ENCODE results near the gene SLCO4A1. TPM values are rescaled to one million over a fixed set of nuclear protein-coding genes. Genes with fewer than 3 reads are reported as not detected.
A peak's percentile ranks its signal among the peaks of the same experiment; 100 is the strongest.

Gene SLCO4A1
- polyA plus RNA-seq, 3 donors = 3.3 to 4.4 (median 3.5) TPM

DNA sequence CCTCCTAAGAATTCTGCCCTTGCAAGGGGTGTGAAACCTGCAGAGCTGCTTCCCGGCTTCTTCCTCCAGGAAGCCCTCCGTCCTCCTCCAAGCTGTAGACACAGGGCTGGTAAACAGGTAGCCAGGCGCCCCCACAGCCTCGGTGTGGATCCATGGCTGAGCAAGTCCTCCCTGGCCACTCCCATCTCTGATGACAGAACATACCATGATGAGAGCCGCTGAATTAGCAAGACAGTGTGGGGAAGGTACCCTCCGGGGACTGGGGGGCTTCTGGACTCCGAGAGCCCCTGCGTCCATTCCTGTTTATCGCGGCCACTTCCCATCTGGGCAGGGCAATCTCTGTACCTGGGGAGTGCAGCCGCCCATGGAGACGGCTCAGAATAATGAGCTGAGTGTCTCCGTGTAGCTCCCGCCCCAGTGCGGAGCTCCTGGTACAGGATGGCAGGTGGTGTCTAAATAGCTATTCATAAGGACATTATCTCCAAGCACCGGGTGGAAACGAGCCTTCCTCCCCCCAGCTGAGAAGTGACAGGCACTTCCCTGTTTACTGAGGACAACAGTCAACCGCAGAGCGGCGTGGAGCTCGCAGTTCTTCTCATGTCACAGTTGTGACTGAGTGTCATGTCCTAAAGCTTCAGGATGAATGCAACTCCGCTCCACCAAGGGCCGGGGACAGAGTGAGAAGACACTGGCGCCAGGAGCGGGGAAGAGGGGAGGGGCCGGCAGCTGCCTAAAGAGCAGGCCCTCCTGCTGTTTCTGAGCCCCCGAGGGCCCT is 43.7 kb downstream of the SLCO4A1 start:
- no peak for DNase-seq

GRCh38 chr20:62686869-62687830 is 44.8 kb downstream of the SLCO4A1 start:
- no peak for DNase-seq

- no peak for DNase-seq
Observed at GRCh38 chr20:62688083-62688482, 45.8 kb downstream of the SLCO4A1 start.

- no peak for DNase-seq
Observed at GRCh38 chr20:62688855-62689460, 46.7 kb downstream of the SLCO4A1 start.

GRCh38 chr20:62689861-62690260 is 47.6 kb downstream of the SLCO4A1 start:
- DNase-seq = no peak

GRCh38 chr20:62690261-62690820 is 48.0 kb downstream of the SLCO4A1 start:
- DNase-seq = no peak

DNA sequence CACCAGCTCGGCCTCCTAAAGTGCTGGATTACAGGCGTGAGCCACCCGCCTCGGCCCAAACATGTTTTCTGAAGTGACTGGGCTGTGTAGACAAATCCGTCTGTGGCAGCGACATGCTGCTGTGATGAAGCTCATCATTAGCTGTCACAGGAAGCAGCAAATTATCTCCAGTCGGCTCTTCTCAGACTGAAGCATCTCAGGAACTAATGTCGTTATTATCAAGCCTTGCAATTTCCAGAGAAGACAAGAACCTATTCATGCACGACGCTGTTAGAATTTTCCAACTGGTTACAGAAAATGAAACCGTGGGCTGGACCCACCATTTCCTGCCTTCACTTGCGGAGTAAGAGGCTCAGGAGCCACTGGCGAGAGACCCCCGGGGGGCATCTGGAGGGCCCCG is 49.2 kb downstream of the SLCO4A1 start:
- peak; percentile 37 for DNase-seq

- DNase-seq = peak; percentile 39
Observed at GRCh38 chr20:62692176-62692575, 49.9 kb downstream of the SLCO4A1 start.

- no peak for DNase-seq
Observed at GRCh38 chr20:62692801-62693523, 50.7 kb downstream of the SLCO4A1 start.

DNA sequence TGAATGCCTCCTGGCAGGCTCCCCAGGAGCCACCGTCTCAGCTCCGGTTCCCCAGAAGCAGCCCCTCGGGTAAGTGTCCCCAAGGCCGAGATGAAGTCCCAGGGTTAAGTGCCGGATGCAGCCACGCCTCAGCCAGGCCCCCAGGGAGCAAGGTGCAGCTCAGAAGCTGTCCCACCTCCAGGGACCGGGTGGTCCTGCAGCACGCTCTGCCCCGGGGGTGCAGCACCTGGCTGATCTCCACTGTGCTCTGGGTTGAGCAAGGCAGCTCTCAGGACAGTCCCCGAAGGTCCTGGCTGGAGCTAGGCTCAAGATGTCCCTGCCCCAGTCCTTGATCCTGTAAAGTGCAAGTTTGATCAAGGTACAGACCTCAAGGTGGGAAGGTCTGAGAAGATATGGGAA is 51.2 kb downstream of the SLCO4A1 start:
- DNase-seq = no peak

DNA sequence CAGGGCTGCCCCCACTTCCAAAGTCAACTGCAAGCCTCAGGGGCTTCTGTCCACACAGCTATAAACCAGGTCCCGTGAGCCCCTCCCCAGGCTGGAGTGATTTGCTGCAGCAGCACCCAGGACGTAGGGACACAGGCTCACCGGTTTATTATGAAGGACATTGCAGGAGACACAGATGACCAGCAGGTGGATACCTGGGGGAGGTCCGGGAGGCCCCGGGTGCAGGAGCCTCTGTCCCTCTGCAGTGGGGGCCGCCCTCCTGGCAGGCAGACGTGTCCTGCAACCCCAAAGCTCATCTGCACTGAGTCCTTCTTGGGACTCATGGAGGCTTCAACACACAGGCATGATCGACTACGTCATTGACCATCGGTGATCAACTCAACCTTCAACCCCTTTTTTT is 51.8 kb downstream of the SLCO4A1 start:
- DNase-seq = no peak

GRCh38 chr20:62694868-62695267 is 52.6 kb downstream of the SLCO4A1 start:
- DNase-seq = no peak

DNA sequence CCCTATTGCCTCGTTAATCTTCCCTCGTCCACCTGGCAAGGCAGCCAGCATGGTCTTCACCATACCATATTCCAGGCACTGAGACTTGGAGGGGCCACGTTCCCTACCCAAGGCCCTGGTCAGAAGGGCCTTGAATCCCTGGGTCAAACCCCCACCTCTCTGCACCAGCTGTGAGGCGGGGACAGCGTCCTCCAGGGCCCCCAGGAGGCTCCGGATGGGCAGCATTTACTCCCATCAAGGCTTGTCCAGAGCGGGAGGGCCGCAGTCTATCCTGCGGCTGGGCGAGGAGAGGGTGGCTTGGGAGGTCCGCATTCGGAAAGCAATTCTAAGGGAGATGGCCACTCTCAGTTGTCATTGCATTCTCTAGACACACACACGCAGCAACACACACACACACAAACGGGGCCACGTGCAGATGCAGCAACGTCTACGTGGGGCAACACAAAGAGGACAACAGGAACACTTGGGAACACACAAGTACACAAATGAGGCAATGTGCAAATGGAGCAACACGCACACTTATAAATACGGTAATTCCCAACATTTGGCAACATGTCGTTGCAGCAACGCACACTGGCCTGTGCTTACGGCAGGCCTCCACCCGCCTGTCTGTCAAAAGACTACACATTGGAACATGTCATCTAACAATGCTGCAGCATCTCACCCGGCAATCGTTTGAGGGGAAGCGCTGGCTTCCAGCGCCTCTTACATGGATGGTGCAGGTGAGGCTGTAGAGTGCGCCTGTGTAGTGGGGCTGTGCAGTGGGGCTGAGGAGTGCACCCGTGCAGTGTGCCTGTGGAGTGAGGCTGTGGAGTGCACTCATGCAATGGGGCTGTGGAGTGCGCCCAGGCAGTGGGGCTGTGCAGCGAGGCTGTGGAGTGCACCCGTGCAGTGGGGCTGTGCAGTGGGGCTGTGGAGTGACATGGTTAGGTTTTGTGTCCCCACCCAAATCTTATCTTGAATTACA is 53.4 kb downstream of the SLCO4A1 start:
- no peak for DNase-seq

DNA sequence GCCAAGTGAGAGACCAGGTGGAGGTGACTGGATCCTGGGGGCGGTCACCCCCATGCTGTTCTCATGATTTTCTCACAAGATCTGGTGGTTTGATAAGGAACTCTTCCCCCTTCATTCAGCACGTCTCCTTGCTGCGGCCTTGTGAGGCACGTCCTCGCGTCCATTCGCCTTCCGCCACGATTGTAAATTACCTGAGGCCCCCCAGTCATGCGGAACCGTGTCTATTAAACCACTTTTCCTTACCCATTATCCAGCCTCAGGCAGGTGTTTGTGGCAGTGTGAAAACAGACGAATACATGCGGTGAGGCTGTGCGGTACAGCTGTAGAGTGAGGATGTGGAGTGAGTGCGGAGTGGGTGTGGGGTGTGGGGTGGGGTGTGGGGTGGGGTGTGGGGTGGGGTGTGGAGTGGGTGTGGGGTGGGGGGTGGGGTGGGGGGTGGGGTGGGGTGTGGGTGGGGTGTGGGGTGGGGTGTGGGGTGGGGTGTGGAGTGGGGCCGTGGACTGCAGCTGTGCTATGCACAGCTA is 54.2 kb downstream of the SLCO4A1 start:
- DNase-seq = peak; percentile 40

DNA sequence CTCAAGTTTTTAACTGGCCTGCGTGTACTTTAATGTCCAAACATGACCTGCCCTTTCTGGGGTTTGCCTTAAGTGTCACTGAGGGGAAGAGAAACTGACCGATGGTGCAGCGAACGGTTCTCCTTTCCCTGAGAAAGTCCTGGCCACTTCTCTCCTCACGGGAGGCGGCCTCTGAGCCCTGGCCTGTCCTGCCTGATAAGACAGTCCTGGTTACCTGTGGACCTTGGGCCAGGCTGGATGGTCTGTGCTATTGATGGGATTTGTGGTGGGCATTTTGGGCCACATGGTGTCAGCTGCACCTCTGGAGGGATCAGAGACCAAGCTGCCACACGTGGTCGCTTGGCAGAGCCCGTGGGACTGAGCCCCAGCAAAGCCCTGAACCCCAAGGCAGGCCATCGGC is 54.7 kb downstream of the SLCO4A1 start:
- no peak for DNase-seq

DNA sequence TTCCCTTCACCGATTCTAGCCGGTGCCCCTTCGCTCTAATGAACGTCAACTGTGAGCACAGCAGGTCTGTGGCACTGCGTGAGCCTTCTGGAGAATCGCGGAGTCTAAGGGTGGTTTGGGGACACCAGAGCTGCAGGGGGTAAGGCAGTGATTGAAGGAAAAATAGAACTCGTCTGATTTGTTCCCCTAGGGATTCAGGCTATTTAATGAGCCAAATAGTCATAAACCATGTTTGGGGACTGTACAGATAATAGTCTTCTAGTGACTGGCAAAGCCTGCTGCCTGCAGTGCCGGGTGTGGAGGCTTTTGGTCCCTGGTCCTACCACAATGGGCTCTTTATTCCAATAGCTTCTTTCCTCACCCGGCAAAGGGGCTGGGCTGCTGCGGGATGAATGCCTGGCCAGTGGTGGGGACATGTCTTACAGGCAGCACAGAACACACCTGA is 55.2 kb downstream of the SLCO4A1 start:
- no peak for DNase-seq

DNA sequence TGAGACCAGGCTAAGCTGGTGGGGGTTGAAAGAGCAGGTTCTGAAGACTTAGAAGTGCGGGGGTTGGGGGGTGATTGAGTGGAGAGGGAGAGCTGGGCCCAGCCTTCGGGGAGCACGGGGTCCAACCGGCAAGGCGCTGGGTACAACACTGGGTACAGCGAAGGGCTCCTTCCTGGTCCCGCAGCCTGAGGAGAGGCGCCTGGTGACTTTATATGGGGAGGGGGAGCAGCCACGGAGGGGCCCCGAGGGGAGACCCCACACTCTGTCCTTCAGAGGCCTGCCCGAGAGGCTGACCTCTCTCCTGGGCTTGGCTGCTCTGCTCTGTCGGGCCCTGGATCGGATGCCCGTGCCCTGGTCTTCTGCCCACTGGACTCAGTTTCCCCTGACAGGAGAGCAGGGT is 55.9 kb downstream of the SLCO4A1 start:
- DNase-seq = no peak

DNA sequence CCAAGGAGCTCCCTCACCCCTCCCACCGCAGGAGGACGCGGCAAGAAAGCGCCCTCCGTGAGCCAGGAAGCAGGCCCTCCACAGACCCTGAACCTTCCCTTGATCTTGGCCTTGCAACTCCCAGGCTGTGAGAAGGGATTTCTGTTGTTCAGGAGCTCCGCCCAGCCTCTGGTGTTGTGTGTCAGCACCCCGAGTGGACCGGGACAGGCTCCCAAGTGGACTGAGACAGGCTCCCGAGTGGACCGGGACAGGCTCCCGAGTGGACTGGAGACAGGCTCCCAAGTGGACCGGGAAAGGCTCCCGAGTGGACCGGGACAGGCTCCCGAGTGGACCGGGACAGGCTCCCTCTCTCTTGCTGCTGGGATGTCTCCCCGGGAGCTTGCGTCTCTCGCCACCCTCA is 57.0 kb downstream of the SLCO4A1 start:
- no peak for DNase-seq

DNA sequence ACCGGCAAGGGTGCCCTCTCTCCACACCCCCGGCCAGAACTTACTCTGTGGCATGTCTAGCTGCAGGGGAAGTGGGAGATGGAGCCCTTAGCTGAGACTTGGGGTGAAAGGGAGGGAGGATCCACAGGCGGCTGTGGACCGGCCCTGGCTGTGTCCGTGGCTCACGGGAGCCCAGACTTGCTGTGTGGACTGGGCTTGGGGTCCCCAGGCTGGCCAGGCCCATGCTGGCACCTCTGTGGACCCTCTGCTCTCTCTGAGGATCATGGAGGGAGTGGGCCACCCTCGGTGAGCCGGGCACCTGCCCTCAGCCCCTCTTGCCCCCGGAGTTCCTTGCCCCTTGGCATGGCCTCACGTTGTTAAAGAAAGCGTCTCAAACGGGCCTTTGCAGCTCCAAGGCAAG is 57.4 kb downstream of the SLCO4A1 start:
- no peak for DNase-seq

Data from renal pelvis (tissue), 4 donors.